NCI-H82 (cell line): ENCODE measurements around the gene METTL27.
A peak's percentile ranks its signal among the peaks of the same experiment; 100 is the strongest.
"Not testable (repeated sequence)": the region's sequence is repeated elsewhere in the genome, so short reads cannot be mapped to it uniquely, and the experiment has no call there.

ENCODE experiments used
- DNase-seq: peaks from one replicate; lab custom pipeline; 2025; lab: John Stamatoyannopoulos, UW

Gene METTL27

DNA sequence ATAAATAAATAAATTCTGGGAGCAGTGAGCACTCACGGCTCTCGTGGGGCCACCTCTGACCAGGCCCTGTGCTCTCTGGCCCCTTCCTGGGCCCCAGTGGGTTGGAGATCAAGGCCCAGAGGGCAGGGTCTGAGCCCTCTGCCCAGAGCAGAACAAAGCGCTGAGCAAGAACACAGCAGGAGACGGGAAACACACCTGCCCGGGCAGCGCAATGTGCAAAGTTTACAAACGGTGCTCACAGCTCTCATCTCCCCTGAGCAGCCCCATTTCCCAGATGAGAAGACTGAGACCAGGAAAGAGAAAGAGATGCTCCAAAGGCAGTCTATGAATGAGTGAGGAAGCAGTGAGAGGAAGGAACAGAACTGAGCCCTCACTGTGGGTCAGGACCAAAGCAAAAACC, 3.0 kb downstream of the METTL27 start:
- DNase-seq, result no peak

DNA sequence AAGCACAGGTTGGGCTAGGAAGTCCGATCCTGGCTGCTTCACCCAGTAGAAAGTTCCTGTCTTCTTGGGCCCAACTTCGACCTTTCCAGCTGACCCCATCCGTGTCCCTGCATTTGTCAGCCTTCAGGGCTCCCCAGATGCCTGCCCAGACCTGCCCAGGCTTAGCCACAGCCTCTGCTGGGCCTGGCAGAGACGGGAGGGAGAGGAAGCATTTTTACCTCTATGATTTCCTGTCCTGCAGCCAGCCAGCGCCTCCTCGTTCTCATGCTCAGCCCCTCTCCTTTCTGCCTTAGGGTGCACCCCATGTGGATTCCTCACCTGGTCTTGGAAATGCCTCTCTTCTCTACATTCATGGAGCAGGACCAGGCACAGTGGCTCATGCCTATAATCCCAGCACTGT, 3.7 kb downstream of the METTL27 start:
- no peak for DNase-seq

DNA sequence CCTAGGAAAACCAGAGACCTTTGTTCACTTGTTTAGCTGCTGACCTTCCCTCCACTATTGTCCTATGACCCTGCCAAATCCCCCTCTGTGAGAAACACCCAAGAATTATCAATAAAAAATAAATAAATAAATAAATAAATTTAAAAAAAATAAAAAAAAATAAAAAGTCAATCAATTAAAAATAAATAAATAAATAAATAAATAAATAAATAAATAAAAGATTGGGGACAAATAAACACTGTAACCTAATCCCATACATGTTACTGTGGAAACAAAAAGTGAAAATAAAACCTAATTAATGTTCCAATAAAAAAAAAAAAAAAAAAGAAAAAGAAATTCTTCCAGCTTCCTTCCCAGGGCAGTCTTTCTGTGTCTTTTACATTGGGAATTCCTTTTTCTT, 5.1 kb downstream of the METTL27 start:
- DNase-seq, result not testable (repeated sequence)

DNA sequence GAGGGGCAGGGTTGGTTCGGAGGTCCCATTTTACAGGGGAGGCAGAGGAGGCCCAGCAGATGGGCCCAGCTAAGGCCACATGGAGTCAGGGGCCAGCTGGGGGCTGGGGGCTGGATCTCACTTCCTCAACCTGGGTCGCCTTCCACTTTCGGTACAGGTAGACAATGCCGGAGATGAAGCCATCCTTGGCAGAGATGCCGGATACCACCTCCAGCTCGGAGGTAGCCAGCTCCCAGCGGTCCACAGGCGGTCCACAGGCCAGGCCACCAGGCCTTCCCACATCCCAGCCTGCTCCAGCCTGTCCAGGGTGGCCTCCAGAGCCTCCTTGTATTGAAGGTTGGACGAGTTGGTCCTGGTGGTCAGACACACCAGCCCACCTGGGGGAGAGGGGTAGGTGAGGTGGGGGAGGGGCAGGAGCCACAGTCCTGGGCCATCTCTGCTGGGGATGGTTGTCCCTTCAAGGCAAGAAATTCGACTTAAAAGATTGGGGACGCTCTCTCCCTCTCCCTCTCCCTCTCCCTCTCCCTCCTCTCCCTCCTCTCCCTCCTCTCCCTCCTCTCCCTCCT, 7.6 kb downstream of the METTL27 start:
- DNase-seq, result no peak

DNA sequence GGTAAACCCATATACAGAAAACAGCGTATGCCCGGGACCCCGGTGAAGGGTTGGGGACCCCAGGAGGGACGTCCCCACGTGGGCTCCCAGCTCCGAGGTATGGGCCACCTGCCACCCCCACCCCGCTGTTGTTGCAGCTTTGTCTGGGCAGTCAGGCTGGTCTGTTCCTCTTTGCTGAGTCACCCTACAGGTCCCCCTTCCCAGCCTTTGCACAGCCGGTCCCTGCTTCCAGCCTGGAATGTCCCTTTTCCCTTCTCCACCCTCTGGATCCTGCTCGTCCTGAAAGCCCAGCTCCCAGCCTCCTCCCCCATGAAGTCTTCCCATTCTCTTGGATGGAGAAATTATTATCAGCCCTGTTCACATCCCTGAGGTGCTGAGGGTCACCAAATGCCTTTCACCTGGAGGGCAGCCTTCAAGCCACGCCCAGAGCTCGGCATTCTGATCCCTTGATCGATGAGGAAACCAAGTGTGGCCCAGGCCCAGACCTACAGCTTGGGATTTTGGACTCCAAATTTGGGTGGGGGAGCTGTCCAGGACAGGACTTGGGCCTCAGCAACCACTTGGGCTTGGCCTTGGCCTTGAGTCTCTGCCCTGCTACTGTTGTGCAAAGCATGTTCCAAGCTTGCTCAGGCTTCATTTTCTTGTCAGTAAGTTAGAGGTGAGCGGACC, 8.9 kb downstream of the METTL27 start:
- DNase-seq, result no peak

DNA sequence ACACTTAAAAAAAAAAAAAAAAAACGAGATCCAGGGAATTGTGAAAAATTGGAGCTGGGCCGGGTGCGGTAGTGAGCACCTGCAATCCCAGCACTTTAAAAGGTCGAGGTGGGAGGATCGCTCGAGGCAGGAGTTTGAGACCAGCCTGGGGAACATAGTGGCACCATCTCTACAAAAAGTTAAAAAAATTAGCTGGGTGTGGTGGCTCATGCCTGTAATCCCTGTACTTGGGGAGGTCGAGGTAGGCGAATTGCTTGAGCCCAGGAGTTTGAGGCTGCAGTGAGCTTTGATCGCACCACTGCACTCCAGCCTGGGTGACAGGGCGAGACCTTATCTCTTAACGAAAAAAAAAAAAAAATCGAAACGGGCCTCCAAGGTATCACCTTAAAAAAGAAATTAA, 9.5 kb downstream of the METTL27 start:
- no peak for DNase-seq

DNA sequence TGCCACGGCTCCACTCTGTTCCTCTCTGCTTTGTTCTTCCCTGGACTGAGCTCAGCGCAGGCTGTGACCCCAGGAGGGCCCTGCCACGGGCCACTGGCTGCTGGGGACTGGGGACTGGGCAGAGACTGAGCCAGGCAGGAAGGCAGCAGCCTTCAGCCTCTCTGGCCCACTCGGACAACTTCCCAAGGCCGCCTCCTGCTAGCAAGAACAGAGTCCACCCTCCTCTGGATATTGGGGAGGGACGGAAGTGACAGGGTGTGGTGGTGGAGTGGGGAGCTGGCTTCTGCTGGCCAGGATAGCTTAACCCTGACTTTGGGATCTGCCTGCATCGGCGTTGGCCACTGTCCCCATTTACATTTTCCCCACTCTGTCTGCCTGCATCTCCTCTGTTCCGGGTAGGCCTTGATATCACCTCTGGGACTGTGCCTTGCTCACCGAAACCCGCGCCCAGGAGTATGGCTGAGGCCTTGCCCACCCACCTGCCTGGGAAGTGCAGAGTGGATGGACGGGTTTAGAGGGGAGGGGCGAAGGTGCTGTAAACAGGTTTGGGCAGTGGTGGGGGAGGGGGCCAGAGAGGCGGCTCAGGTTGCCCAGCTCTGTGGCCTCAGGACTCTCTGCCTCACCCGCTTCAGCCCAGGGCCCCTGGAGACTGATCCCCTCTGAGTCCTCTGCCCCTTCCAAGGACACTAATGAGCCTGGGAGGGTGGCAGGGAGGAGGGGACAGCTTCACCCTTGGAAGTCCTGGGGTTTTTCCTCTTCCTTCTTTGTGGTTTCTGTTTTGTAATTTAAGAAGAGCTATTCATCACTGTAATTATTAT, 10.3 kb downstream of the METTL27 start:
- no peak for DNase-seq

DNA sequence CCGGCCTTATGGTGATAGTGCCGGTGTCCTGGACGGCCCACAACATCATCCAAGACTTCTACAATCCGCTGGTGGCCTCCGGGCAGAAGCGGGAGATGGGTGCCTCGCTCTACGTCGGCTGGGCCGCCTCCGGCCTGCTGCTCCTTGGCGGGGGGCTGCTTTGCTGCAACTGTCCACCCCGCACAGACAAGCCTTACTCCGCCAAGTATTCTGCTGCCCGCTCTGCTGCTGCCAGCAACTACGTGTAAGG, 10.8 kb downstream of the METTL27 start:
- DNase-seq, result no peak

DNA sequence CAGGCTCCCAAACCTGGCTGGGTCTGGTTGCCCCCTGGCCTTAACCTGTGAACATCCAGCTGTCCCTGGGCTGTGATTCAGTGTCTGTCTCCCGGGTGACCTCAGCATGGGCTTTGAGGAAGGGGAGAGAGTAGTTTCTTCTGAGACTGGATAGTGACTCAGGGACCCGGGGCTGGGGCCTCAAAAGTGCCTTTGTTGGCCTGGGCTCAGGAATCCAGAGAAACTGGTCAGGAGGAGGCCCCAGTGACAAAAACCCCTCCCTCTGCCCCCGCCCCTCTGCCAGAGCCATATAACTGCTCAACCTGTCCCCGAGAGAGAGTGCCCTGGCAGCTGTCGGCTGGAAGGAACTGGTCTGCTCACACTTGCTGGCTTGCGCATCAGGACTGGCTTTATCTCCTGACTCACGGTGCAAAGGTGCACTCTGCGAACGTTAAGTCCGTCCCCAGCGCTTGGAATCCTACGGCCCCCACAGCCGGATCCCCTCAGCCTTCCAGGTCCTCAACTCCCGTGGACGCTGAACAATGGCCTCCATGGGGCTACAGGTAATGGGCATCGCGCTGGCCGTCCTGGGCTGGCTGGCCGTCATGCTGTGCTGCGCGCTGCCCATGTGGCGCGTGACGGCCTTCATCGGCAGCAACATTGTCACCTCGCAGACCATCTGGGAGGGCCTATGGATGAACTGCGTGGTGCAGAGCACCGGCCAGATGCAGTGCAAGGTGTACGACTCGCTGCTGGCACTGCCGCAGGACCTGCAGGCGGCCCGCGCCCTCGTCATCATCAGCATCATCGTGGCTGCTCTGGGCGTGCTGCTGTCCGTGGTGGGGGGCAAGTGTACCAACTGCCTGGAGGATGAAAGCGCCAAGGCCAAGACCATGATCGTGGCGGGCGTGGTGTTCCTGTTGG, 11.4 kb downstream of the METTL27 start, which contains the start of gene CLDN4:
TSS of gene CLDN4 (plus strand) at position 316 of the 903 bp plus-strand sequence. CDS start at position 522, 206 bp downstream.
- no peak for DNase-seq

DNA sequence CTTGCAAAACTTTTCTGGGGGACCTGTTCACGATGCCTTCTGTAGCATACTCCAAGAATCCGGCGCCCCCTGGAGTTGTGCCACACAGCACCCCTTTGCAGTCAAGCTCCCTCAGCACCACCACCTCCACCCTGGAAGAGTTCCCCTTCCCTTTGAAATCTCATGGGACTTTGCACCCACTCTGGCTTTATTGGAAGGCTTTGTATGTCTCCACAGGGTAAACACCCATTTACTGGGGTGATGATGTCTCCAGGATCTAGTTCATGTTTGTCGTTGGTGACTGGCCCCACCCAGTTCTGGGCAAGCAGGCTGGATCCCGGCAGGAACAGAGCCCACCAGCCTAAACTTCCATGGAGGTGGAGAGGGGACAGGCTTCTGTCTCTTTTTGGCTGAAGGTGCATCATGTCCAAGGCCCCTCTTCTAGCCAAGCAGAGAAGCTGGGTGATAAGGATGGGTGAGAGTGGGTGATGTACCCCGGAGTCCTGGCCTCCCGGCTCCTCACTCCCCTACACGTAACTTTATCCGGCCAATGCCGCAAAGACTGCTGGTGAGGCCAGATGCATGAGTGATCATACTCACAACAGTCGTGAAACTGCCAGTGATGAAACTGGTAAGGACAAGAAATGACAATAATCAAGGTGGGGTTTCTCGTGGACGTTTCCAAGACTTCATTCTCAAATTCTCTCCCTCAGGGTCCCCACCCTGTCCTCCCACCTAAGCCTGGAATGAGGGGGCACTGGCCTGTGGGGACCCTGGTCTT, 12.2 kb downstream of the METTL27 start:
- no peak for DNase-seq

DNA sequence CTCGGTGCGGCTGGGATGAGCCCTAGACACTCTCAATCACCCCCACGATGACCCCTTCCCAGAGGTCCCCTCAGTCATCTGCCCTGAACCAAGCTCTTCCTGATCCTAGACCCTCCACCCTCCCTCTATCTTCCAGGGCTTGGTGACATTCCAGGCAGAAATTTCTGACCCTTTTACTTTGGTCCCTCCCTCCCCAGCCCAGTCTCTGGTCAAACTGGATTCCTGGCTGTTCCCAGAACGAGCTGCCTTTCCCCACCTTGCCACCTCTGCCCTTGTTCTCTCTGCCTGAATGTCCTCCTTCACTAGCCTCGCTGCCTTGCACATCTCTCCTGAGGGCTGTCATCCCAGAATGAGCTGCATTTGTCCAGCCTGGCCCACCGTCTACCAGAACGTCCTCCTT, 12.8 kb downstream of the METTL27 start:
- DNase-seq, result no peak

DNA sequence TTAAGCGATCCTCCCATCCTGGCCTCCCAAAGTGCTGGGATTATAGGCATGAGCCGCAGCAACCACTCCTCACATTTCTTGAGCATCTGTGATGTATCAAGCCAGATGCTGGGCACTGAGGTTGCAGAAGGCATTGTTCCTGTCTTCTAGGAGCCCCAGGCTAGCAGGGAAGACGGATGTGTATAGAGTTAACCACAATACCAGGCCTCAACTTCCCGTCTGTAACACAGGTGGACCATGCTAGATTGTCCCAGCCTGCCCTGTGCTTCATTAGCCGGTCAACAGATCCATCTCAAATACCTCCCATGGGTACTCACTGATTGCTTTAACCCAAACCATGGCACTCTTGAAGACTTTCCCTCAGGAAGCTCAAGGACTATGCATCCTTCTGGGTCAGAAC, 13.3 kb downstream of the METTL27 start:
- DNase-seq, result no peak

DNA sequence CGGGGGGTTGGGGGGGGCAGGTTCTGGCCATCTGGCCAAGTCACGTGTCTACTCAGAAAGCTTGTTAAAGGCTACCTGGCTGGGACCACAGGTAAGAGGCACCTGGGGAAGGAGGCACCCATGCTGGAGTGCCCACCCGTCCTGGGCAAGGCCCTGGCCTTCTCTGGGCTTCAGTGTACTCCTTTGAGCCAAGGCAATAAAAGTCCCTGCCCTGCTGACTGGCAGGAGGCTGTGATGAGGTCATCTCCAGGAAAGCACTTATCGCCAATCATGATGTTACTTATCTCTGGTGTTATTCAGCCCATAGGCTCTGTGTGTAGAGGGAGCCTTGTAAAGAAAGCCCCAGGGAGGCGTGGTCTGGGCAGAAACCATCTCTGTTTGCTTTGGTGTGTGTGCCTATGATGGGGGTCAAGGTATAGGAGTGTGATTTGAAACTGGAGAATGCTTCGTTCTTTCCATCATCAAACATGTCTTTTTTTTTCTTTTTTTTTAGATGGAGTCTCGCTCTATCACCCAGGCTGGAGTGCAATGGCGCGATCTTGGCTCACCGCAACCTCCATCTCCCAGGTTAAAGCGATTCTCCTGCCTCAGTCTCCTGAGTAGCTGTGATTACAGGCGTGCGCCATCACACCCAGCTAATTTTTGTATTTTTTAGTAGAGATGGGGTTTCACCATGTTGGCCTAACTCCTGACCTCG, 14.1 kb downstream of the METTL27 start:
- peak; percentile 65 for DNase-seq

DNA sequence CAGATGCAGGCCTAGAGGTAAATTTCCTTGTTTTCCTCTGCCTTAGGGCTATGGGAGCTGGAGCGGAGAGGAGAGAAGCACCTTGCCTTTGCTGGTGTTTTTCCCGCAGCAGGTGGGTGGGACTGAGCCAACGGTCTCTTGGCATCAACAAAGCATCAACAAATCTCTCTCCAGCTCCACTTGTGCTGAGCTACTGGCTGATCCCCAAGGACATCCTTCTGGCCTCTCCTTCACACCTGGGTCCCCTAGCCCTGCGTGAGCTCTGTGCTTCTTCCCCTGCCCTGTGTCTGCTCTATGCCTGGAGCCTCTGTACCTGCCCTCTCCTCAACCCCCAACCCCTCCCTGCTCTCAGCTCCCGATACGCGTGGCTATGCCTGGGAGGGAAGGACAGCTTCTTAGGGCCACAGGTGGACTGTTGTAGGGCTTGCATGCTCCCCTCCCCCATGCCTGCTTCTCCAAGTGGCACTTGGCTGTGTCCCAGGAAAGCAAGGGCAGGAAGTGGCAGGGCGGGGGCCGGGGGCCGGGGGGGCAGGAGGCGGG, 14.7 kb downstream of the METTL27 start:
- peak; percentile 73 for DNase-seq

DNA sequence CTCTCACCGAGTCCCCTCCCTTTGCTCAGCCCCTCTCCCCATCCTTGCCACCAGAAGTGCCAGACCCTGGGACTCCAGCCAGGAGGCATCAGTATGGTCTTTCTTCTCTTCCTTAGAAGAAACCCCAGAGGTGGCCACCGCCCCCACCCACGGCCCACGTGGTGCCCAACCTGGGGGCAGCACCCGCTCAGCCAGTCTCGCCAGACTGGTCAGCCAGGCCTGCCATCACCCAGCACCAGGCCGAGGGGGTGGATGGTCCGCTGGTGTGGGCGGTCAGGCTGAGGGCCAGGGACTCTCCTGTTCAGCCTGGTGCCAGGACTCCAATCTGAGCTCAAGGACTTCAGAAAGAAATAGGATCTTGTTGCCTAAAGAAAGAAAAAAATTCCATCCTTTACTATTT, 17.3 kb downstream of the METTL27 start:
- DNase-seq, result no peak

DNA sequence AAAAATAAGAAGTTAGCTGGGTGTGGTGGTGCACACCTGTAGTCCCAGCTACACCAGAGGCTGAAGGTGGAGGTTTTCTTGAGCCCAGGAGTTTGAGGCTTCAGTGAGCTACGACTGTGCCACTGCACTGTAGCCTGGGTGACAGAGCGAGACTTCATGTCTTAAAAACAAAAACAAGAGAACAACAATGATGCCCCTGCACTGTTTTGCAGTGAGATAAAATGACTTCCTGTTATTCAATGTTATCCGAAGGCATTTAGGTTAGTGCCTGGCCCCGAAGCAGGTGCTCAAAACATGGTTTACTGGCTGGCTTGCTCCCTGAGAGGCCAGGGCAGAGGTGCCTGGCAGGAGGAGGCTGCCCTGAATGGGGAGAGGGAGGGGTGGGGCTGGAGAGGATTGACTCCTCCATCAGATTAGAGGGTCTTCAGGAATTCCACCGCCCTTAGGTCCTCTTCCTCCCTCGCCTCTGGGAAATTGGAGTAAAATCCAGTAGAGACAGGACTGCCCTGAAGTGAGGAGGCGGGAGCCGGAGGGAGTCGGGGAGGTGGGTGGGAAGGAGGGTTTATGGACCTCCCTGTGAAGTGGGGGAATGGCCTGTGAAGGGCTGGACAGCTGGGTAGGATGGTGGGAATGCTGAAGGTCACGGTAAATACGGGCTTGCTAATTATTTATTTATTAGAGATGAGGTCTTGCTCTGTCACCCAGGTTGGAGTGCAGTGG, 18.3 kb downstream of the METTL27 start:
- DNase-seq, result no peak

DNA sequence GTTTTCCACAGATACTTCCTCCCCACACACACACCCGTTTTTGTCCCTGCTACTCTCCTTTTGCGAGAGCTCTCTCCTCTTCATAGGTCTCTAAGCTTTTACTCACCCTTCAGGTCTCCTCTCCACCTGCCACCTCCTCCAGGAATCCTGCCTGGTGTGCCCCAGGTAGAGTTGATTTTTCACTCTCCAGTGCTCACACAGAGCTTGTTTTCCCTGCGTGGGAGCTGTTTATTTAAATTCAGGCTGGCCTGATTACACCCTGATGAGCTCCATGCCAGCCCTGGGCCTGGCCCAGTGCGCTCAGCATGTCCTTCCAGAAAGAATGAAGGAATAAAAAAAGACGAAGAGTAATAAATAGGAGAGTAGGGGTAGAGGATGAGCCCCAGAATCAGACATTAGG, 19.1 kb downstream of the METTL27 start:
- DNase-seq, result no peak

DNA sequence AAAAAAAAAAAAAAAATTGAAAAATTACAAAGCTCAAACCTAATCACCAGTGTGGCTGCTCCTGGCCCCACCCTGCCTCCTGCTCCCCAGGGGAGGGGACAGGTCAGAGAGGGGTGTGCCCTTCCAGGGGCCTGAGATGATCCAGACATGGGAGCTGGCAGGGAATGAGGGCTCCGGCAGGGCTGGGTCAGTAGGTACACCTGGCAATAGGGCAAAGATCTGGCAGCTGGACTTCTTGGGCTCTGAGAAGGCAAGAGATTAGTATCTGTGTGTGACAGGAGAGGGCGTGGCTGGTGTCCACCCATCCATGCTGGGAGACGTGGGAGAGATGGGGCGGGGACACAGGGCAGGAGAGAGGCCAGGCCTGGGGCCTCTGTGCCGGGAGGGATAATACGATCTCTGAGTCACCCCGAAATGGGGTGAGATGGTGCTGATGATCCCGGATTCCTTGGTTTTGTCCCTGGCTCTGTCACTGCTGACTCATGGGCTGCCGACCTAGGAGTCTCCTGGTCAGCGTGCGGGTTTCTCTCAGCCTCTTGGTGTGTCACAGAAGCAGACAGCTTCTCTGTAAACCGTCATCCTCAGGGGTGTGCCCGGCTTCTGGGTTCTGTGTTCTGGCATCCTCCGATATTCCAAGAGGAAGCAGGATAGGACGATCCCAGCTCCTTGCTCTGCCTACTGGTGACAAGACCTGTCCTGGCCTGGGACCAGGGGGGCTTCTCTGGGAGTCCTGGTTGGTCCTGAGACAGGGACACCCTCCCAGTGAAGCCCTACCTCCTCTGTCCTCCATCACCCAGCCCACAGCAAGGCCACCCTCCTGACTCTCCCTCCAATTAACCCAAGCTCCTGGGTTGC, 19.8 kb downstream of the METTL27 start:
- DNase-seq, result peak; percentile 71
